ENCODE results near the gene CNOT9. TPM values are rescaled to one million over a fixed set of nuclear protein-coding genes. Genes with fewer than 3 reads are reported as not detected.
"Not testable (repeated sequence)": the region's sequence is repeated elsewhere in the genome, so short reads cannot be mapped to it uniquely, and the experiment has no call there.

CNOT9 gene
- total RNA-seq (10 to 100 TPM; 40.4 to 61.6 (median 46.7) TPM), polyA plus RNA-seq (10 to 100 TPM; 18.8 to 23.4 (median 19.7) TPM)
- long read RNA-seq, donor 1, full-length matches to known transcripts: 10 of 10 reads
- long read RNA-seq, donor 1, partial matches to known transcripts: 0 of 10 reads
- long read RNA-seq, donor 1, other reads (novel, unspliced or antisense): 0 of 10 reads
- long read RNA-seq, donor 2, full-length matches to known transcripts: 7 of 12 reads
- long read RNA-seq, donor 2, partial matches to known transcripts: 5 of 12 reads
- long read RNA-seq, donor 2, other reads (novel, unspliced or antisense): 0 of 12 reads

DNA sequence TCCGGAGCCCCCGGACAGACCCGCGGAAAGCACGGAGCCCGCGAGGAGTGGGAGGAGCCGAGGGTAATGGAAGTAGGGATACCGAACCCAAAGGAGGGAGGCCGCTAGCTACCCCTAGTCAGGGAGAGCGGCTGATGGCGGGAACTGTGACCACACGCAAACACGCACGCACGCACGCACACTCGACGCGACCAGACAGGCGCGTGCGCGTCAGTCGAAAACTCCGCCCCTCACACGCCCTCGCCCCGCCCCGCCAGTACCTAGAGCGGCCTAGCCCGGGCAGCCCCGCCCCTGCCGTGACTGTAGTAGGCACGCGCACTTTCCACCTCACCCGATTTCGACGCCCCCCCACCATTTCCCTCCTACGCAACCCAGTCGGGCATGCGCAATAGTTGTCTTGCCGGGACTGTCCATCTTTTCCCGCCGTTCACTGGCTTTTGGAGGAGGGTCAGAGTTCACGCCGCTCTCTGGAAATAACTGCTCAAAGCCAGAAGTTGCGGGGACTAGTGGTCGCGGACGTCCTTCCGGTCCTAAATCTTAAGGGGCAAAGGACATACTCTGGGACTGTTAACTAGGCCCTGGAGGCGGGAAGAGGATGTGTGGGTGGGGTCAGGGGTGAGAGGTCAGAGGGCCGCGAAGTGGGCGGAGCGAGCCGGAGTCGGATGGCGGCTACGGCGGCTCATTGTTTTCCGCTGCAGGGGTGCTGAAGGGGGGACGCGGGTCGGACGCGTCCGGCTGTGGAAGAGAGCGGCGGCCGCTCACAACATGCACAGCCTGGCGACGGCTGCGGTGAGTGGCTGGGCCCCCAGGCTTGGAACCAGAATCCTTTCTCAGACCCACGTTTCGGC, at the start of gene CNOT9, which contains the start of gene USP37:
Gene CNOT9, plus strand, starts transcription at position 650 of the 848 bp plus-strand sequence. Its CDS starts 116 bp downstream, at position 766.
Gene USP37, minus strand, starts transcription at position 162 of the 848 bp plus-strand sequence. CDS start 9,698 bp downstream, outside the sequence.
- Histone ChIP-seq H3K4me1 (peaks cover 29 to 88% (median 56%) of the 10 kb centered on the region in 6 donors), H3K27me3 (replicated peaks in 1 of 7) (no peaks in the 10 kb centered on the region), H3K36me3 (peaks cover 0 to 32% (median 12%) of the 10 kb centered on the region in 6 donors), H3K4me3 (peak within 1 kb of the TSS; percentile 52 to 93 (median 84)), H3K27ac (peak within 1 kb of the TSS; percentile 89 to 97 (median 95)), H3K9me3 (no peaks in the 10 kb centered on the region)
- TF ChIP-seq, protein P1, sequence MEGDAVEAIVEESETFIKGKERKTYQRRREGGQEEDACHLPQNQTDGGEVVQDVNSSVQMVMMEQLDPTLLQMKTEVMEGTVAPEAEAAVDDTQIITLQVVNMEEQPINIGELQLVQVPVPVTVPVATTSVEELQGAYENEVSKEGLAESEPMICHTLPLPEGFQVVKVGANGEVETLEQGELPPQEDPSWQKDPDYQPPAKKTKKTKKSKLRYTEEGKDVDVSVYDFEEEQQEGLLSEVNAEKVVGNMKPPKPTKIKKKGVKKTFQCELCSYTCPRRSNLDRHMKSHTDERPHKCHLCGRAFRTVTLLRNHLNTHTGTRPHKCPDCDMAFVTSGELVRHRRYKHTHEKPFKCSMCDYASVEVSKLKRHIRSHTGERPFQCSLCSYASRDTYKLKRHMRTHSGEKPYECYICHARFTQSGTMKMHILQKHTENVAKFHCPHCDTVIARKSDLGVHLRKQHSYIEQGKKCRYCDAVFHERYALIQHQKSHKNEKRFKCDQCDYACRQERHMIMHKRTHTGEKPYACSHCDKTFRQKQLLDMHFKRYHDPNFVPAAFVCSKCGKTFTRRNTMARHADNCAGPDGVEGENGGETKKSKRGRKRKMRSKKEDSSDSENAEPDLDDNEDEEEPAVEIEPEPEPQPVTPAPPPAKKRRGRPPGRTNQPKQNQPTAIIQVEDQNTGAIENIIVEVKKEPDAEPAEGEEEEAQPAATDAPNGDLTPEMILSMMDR (IDR thresholded peaks at IDR 0.05 in 8 of 11, conservative IDR thresholded peaks at IDR 0.05 in 3 of 11): peak in 5 of 11 experiments; percentile 2 to 38 (median 27)
- TF ChIP-seq POLR2A (IDR thresholded peaks at IDR 0.05) (peak in 2 of 3 donors; percentile 20 to 85), POLR2AphosphoS5 (IDR thresholded peaks at IDR 0.05) (peak; percentile 81 to 89 (median 88))
- WGBS, 5 donors: 0 to 1% (median 1%) methylated on average over 49 to 77 of the region's 77 CpGs
- peak; percentile 100 for DNase-seq
- intact Hi-C loops (cut with DNase I; ENCODE audit: low total_unique reads): loop anchor here (10.0 kb wide), 1 partner anchor 164 kb away; no protein-coding TSS in a partner anchor

DNA sequence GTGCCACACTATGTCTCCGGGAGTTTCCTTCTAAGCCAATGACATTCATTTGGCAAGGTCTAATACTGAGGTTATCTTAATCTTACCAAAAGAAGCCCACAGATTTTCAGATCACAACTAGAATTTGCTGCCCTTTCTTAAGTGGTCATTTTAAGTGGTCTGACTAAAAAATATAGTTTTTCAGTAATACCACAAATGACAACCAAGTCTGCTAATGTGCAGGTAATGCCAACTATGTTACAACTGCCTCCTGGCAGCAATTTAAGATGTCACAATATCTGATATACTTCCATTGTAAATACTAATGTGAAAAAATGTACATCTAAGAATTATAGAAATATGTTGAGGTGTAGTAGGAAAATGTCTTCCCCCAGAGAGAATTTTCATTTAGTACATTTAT, 49.8 kb upstream of the CNOT9 start:
- no peak for DNase-seq
- no peak overlapping the region for H3K4me3 ChIP-seq
- H3K27ac ChIP-seq: no peak overlapping the region
- TF ChIP-seq POLR2A (IDR thresholded peaks at IDR 0.05) (no peak), POLR2AphosphoS5 (IDR thresholded peaks at IDR 0.05) (no peak)
- TF ChIP-seq, protein P1 (IDR thresholded peaks at IDR 0.05 in 8 of 11, conservative IDR thresholded peaks at IDR 0.05 in 3 of 11): no peak
- peaks cover 0 to 47% (median 13%) of the 10 kb centered on the region in 6 donors for H3K36me3 ChIP-seq
- no peaks in the 10 kb centered on the region for H3K27me3 ChIP-seq (replicated peaks in 1 of 7)
- H3K4me1 ChIP-seq: no peaks in the 10 kb centered on the region
- H3K9me3 ChIP-seq: peaks cover 0 to 5% (median under 1%) of the 10 kb centered on the region in 8 donors
- 94 to 100% (median 96%) methylated on average over 1 of the region's 1 CpG for WGBS, 5 donors
- intact Hi-C loops (cut with DNase I; ENCODE audit: low total_unique reads): no loop called here

GRCh38 chr2:218523651-218524050, 45.0 kb upstream of the CNOT9 start:
- DNase-seq: no peak
- Histone ChIP-seq H3K4me1 (no peaks in the 10 kb centered on the region), H3K27ac (no peak overlapping the region), H3K36me3 (peaks cover 2 to 95% (median 33%) of the 10 kb centered on the region in 6 donors), H3K27me3 (replicated peaks in 1 of 7) (no peaks in the 10 kb centered on the region), H3K9me3 (peaks cover 0 to 24% (median 7%) of the 10 kb centered on the region in 8 donors), H3K4me3 (no peak overlapping the region)
- WGBS, 5 donors: 46 to 100% (median 97%) methylated on average over 1 of the region's 1 CpG
- intact Hi-C loops (cut with DNase I; ENCODE audit: low total_unique reads): no loop called here
- TF ChIP-seq, protein P1 (IDR thresholded peaks at IDR 0.05 in 8 of 11, conservative IDR thresholded peaks at IDR 0.05 in 3 of 11): no peak

- H3K27ac ChIP-seq; DNase-seq; intact Hi-C loops (cut with DNase I; ENCODE audit: low total_unique reads); H3K27me3 ChIP-seq (replicated peaks in 1 of 7); H3K4me1 ChIP-seq; H3K4me3 ChIP-seq: not testable (repeated sequence)
- WGBS, 5 donors: 93 to 97% (median 97%) methylated on average over 2 of the region's 2 CpGs
- Histone ChIP-seq H3K9me3 (peaks cover 0 to 23% (median 7%) of the 10 kb centered on the region in 8 donors), H3K36me3 (peaks cover 2 to 100% (median 60%) of the 10 kb centered on the region in 6 donors)
Observed at GRCh38 chr2:218528409-218528808, 40.2 kb upstream of the CNOT9 start.

Data from spleen (tissue), 13 donors.